NCI-H2081 (cell line): Measurements from ENCODE around the gene VSTM2B.

Source experiments
- DNase-seq, 2 experiments: peaks; one replicate each; lab custom pipeline; 2025; lab: John Stamatoyannopoulos, UW

Gene VSTM2B

GRCh38 chr19:29516358-29516725 is 9.5 kb upstream of the VSTM2B start:
- no peak for DNase-seq

GRCh38 chr19:29516821-29517395 is 8.9 kb upstream of the VSTM2B start:
- DNase-seq: no peak

GRCh38 chr19:29517412-29517811 is 8.4 kb upstream of the VSTM2B start:
- DNase-seq: no peak

- DNase-seq: no peak
Observed at GRCh38 chr19:29517946-29518345, 7.8 kb upstream of the VSTM2B start.

- no peak for DNase-seq
Observed at GRCh38 chr19:29519146-29519545, 6.6 kb upstream of the VSTM2B start.

- DNase-seq: no peak
Observed at GRCh38 chr19:29519931-29520330, 5.9 kb upstream of the VSTM2B start.

GRCh38 chr19:29520390-29520789 is 5.4 kb upstream of the VSTM2B start:
- no peak for DNase-seq

- DNase-seq: no peak
Observed at GRCh38 chr19:29521291-29522075, 4.3 kb upstream of the VSTM2B start.

GRCh38 chr19:29523568-29523967 is 2.2 kb upstream of the VSTM2B start:
- DNase-seq: no peak

GRCh38 chr19:29524201-29524911 is 1.4 kb upstream of the VSTM2B start:
- DNase-seq: no peak

- DNase-seq: no peak
Observed at GRCh38 chr19:29524912-29525831, 622 bp upstream of the VSTM2B start.

GRCh38 chr19:29526730-29527499 is 1.1 kb downstream of the VSTM2B start:
- no peak for DNase-seq

GRCh38 chr19:29527500-29528328 is 1.9 kb downstream of the VSTM2B start:
- no peak for DNase-seq

GRCh38 chr19:29528350-29528945 is 2.7 kb downstream of the VSTM2B start:
- peak; percentile 2 to 10 for DNase-seq

GRCh38 chr19:29528946-29529645 is 3.3 kb downstream of the VSTM2B start:
- DNase-seq: peak in 1 of 2 experiments; percentile 1

GRCh38 chr19:29529646-29530539 is 4.1 kb downstream of the VSTM2B start:
- no peak for DNase-seq

- DNase-seq: no peak
Observed at GRCh38 chr19:29530540-29531457, 5.0 kb downstream of the VSTM2B start.
